T-helper 1 cell (primary cell): Measurements from ENCODE around the gene CYB561A3.

Experiments
- DNase-seq, 5 donors: peaks; one replicate each; pipeline ENCODE4 v3.0.0-alpha.2; 2012 to 2020

The CYB561A3 gene

DNA sequence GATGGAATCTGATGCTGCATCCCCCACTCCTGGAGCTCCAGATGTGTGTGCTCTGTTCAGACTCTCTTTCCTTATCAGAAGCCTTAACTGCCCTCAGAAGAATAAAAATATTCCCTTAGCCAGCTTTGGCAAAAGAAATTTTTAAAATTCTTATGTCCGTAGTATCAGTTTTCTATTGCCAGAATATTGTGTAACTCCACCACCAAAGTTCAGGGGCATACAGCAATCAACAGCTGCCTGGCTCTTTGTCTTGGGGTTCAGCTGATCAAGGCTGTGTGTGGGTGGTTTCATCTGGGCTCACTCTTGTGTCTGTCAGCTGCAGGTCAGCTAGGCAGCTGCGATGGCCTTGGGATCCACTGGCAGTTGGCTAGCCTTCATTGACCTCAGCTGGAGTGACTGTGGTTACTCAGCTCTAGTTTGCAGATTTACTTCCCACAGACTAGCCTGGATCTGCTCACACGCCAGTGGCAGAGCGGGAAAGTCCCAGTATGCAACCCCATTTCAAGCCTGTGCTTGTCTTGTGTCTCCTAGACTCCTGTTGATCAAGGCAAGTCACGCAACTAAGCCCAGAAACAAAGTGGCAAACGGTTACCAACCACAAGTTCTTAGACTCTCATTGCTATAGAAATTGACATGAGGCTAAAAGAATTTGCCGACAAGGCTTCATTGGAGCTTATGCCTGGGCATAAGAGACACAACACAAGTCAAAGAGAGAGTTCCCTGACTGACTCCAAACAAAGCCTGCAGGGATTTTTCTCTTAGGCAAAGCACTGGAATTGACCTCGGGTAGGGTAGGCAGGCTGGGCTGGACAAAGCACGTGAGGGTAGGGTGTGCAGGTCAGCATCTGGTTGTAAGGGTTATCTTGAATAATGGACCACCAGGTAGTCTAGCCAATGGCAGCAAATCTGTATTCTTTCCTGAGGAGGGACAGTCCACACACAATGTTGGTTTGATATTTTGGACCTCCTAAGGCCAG, 8.0 kb upstream of the CYB561A3 start:
- no peak for DNase-seq

DNA sequence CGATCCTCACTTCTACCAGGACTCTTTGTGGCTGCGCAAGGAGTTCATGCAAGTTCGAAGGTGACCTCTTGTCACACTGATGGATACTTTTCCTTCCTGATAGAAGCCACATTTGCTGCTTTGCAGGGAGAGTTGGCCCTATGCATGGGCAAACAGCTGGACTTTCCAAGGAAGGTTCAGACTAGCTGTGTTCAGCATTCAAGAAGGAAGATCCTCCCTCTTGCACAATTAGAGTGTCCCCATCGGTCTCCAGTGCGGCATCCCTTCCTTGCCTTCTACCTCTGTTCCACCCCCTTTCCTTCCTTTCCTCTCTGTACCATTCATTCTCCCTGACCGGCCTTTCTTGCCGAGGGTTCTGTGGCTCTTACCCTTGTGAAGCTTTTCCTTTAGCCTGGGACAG, 7.0 kb upstream of the CYB561A3 start:
- no peak for DNase-seq

DNA sequence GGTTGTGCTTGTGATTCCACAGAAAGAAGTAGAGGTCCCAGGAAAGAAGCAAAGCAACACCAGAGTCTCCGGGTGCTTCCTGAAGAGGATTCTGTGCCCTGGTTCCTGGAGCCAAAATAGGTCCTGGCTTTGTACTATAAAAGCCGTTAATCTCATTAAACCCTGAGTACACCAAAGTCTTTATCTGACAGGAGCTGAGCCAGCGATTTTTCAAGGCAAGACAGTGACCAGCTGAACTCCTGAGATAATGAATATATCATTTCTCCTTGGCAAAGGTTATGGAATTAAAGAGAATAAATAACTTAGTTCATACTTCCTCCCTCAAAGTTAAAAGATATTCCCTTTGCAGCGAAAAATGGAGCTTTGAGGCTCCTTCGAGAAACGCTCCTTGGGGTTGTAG, 5.7 kb upstream of the CYB561A3 start:
- DNase-seq = no peak

DNA sequence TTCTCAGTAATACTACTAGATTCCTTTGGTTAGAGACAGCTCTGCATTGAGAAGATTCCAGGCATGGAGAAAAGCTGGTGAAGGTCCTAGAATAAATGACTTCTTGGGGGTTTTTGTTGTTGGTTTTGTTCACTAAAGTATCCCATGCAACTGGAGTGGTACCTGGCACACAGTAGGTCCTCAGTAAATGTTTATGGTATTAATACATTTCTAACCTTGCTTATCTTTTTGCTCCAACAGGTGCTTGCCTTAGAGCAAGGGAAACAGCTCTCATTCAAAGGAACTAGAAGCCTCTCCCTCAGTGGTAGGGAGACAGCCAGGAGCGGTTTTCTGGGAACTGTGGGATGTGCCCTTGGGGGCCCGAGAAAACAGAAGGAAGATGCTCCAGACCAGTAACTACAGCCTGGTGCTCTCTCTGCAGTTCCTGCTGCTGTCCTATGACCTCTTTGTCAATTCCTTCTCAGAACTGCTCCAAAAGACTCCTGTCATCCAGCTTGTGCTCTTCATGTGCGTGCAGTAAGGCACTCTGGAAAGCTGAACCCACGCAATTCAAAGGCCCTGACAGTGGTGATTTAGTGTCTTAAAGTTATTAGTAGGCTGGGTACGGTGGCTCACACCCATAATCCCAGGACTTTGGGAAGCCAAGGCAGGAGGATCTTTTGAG, 2.5 kb upstream of the CYB561A3 start:
- no peak for DNase-seq

DNA sequence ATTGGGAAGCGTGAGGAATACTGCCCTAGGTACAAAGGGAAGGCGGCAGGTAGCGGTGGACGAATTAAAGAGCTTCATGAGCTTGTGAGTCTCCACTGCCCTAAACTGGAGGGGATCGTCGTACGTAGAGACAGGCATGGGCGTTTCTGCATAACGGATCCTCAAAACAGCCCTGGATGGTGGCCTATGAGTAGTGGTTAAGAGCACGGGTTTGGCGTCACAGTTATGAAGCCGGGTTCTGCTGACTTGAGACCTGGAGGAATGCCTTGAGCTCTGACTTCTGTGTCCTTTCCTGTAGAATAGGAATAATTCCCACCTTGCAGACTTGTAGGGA, 827 bp upstream of the CYB561A3 start:
- DNase-seq = peak in 3 of 5 donors; percentile 19 to 50 (median 32)

DNA sequence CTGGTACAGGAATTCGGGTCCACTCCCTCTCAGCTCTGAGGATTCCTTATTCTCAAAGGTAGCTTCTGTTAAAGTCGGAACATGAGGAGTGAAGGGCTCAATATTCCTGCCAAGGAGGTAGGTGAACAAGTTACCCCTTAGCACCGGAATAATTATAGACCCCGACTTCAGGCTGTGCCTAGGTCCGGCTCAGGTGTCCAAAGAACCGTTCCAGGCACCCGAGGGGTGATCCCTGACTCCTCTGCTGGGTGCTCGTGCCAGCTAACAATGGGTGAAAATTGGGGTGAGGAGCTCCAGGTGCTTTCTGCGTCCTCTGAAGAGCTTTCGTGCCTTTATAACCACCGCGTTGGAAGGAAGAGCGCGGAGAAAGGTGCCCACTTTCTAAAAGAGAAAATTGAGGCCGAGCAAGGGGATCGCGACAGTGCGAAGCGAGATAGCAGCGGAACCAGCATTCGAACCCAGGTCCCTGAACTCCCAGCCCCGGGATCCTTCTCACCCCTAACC, 393 bp downstream of the CYB561A3 start:
- DNase-seq = no peak

DNA sequence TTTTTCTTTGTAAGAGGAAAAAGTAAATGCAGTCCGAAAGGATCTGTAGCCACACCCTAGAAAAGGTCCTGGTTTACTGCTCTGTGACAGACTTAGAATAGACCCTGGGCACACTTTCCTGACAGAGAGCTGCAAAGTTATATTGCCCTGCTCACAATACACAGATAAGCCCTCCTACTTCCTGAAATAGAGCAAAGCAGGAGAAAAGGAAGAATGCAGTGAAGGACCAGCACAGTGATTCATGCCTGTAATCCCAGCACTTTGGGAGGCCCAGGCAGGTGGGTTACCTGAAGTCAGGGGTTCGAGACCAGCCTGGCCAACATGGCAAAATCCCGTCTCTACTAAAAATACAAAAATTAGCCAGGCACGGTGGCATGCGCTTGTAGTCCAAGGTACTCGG, 2.2 kb downstream of the CYB561A3 start:
- no peak for DNase-seq

DNA sequence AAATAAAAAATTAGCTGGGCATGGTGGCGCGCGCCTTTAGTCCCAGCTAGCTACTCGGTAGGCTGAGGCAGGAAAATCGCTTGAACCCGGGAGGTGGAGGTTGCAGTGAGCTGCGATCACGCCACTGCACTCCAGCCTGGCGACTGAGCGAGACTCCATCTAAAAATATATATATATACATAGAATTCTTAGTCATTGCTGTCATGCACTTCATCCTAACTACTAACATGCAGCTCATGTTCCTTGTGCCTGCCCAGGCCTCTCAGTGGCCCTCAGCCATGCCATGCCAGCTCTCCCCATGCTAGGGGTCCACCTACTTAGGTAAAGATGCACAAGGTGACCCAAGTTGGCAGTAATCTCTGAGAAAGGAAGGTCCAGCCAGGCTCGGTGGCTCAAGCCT, 3.1 kb downstream of the CYB561A3 start:
- no peak for DNase-seq

DNA sequence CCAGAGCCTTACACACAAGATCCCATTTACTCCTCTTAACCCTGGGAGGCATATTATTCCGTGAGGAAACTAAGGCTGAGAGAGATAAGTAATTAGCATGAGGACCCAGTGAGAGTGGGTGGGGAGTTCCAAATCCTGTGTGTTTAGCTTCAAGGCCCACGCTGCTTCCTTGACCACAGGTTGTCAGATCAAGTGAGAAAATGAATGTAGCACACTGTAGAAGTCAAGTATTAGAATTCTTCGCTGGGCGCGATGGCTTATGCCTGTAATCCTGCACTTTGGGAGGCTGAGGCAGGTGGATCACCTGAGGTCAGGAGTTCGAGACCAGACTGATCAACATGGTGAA, 3.8 kb downstream of the CYB561A3 start:
- no peak for DNase-seq

DNA sequence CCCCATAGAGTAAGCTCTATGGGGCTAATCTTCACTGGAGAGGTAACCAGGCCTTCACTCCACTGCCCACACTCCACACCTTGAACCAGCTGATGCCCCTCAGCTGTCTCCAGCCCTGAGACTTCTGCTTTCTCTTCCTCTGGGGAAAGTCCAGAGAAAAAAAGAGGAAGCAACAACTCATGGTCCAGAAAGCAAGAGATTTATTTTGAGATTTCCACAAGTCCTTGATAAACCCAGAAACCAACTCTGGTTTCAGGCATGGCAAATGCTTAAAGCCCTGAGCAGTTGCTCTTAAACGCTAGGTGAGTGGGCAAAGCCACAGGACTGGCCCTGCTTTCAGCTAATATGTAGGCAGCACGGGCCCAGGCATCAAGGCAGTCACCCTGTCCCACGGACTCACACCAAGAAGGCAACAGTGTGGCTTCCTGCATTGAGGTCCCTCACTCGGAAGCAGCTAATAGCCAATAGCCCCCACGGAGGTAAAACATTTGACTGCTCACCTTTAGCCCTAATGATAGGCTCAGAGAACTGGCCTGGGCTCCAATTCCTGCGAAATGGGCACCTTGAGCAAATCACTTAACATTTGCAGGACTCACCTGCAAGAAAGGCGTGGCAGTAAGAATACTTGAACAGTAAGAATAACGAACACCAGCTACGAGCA, 4.3 kb downstream of the CYB561A3 start:
- no peak for DNase-seq

DNA sequence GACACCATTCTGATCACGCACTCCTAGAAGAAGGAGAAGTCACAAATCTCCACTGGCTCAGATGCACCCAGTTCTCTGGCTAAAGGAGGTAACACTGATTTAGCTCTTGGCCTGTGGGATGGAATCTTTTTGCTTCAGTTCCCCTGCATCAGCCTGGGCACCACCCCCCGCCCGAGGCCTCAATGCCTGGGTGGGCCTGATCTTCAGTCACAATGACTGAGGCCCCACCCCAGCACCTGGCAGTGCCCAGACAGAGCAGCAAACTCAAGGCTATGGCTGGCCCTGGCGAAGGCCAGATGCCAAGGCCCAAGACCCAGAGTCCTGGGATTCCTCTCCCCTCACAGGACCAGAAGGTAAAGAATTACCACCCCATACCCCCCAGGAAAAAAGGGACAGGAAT, 5.0 kb downstream of the CYB561A3 start:
- no peak for DNase-seq

DNA sequence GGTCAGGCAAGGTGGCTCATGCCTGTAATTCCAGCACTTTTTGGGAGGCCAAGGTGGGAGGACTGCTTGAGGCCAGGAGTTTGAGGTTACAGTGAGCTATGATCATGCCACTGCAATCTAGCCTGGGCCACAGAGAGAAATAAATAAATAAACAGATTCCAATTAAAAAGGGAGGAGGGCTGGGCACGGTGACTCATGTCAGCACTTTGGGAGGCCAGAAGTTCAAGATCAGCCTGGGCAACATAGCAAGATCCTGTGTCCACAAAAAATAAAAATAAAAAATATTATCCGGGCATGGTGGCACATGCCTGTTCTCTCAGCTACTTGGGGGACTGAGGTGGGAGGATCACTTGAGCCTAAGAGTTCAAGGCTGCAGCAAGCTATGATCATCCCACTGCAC, 7.5 kb downstream of the CYB561A3 start:
- DNase-seq = no peak

DNA sequence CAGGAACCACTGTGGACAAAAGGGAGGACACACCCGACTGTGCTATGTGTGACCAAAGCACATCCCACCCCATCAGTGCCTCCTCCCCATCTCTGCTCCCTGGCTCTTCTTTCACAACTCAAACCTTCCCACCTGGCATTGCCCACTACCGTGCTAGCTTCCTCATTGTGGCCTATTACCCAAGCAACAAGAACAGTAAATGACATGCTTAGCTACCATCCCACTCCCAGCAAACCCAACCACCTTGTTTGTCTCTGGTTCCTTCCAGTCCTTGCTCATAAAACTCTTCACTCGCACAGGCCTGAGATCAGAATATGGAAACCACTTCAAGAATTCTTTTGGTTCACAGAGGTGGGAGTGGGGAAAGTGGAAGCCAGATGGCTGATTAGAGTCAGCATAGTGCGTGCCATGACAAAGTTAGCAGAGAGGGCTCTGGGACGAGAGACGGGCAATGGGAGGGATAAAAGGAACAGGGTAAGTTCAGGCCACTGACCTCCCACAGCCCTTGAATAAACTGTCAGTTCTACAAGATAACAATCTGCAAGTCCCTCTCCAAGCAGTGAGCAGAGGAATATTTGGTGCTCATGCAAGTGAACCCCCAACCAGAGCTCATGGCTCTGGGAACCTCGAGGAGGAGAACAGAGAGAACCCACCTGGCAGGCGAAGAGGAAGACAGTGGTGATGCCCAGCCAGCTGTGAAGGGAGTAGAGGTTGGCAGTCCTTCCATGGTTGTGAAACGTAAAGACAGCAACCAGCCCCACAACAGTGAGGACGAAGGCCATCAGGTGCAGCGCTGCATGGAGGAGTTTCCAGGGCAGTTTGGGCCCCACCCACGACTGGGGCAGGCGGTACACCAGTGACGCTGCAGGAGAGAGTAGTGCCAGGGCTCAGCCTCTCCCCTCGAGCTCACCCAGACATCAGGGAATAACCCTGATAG, 8.3 kb downstream of the CYB561A3 start:
- no peak for DNase-seq

DNA sequence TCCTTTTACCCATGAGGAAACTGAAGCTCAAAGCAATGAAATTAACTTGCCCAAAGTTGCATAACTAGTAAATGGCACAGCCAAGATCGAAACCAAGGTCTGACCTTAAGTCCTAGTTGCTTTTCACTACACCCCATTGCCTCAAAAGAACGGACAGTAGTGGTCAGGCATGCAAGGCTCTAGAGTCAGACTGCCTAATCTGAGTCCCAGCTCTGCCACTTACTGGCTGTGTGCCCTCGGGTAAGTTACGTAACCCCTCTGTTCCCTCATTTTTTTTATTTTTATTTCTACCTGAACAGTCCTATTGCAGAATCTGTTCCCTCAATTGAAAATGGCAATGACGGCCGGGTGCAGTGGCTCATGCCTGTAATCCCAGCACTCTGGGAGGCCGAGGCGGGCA, 9.6 kb downstream of the CYB561A3 start:
- no peak for DNase-seq

DNA sequence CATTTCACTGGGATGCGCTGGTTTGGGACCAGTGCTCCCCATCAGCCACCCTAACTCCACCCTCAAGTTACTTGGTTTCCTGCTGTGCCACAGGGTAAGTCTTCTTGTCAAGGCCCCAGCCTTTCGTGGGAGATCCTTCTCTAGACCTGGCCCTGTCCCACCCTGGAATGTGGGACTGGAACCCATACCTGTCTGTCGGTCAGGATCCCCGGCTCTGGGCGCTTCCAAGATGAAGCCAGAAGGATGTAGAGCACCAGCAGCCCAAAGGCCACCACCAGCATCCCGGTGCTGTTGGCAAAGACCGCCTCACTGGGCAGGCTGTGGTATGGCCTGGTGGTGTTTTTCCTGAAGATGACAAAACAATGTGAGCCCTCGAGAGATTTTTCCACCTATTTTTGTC, 10.9 kb downstream of the CYB561A3 start:
- no peak for DNase-seq

DNA sequence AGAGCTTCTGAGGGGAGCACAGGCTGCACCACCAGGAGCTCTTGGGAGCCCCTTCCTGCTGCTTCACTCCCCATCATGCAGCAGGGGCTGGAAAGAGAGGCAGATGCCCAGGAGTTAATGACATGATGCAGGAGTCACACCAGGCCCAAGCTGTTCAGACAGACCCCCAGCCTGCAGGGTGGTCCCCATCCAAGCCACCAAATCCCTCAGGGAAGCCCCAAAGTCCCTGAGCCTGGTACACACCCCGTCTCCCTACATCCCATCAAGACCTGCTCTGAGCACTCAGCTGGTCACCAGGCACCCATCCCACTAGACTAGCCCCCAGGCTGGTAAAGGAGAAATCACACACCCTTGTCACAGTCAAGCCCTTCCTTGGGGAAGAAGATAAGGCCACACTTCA, 11.3 kb downstream of the CYB561A3 start:
- no peak for DNase-seq

DNA sequence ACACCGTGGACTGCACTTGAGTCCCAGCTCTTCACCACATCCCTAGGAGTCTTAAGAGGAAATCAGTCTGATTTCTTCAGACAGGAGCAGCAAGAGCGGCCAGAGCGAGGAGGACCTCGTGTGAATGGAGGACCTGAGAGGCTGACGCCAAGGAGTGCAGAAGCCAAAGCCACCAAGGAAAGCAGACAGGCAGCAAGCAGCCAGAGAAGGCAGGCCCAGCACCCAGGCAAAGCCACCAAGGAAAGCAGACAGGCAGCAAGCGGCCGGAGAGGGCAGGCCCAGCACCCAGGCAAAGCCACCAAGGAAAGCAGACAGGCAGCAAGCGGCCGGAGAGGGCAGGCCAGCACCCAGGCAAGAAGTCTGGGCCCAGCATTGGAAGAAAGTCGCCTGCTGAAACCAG, 11.8 kb downstream of the CYB561A3 start:
- DNase-seq = no peak

DNA sequence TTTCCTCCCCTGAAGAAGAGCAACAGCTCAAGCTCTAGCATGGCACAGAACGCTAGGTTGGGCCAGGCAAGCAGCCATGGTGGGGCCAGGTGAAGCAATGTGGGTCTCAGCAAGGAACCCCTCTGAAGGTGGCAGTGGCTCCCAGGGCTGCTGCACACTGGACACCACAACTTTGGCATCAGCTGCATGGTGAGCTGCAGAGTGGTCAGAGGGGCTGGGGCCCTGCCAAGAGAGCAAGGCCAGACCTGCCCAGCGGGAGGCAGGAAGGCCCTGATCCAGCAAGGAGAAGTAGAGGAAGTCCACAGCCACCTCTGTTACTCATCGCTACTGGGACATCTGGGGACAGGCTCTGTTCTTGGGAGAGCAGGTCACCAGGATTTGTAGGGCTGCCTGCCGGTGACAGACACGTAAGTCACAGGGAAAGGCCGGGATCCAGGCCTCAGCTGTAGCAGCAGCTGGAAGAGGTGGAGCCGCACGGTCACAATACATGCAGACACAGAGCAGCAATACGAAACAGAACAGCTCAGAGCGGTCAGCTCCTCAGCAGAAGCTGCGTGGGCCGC, 12.4 kb downstream of the CYB561A3 start:
- no peak for DNase-seq

DNA sequence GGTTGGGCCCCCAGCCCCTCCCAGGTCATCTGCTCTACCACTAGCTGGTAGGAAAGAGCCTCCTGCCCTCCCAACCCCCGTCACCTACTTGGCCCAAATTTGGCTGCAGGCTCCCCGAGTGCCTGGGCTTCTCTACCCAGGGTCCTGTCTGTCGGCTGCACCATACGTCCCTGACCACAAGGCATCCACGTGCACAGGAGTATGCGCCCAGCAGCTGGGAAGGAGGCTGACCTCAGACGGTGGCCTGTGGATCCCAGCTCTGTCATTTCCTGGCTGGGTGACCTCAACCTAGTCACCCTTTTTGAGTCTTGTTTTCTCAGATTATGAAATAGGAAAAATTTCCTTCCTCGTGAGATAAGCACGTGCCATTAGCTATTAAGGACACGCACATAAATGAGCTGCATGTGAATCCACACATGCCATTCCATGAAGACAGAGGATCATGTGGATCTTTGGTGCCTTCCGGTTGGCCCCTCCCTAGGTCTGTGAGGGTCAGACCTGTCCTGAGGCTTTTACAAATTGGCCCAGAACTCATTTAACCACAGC, 13.7 kb downstream of the CYB561A3 start:
- DNase-seq = no peak

DNA sequence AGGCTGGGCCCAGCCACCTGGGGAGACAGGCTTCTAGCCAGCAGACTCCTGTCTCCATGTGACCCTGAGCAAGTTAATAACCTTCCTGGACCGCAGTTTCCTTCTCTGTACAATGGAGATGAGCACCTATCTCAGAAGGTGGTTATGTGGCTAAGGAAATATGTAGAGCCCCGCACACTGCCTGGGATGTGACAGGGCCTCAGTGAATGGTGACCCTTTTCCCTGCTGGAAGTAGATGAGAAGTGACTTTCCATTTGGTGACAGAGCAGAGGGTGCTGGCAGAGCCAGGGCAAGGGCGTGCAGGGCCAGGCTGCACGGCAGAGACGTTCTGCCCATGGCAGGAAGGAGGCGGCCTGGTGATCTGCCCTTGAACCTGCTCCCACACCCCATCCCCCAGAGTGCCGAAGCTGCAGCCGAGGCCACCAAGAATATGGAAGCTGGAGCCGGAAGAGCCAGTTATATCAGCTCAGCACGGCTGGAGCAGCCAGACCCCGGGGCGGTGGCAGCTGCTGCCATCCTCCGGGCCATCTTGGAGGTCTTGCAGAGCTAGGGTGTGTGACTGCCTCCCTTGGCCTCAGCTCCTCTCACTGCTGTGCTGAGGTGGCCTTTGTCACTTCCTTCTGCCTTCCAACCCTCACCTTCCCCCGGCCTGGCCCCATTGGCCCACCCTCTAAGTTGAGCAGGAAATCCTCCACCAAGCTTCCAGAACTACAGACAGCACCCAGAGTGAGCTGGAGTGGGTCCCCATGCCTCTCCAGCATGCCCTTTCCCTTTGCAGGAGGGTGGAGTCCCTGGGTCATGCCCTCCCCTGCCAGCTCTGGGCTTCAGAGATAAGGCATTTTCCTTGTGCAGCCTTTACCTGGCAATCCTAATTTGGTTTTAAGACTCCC, 15.5 kb downstream of the CYB561A3 start:
- DNase-seq = no peak

DNA sequence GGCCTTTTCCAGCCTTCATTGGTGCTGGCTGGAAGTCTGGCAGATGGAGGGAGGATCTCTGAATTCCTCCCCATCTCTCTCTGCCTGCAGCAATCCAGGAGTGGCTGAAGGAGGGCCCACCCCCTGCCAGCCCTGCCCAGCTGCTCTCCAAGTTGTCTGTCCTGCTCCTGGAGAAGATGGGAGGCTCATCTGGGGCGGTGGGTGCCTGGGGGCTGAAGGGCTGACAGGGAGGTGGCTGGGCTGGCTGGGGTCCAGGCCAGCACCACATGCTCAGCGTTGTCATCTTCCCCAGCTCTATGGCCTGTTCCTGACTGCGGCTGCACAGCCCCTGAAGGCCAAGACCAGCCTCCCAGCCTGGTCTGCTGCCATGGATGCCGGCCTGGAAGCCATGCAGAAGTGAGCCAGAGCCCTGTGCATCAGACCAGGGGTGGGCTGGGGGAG, 16.5 kb downstream of the CYB561A3 start:
- DNase-seq = no peak
